HG02588 (cell line): ENCODE data around the gene TLDC2.

Experiments
- ATAC-seq: cut with Tn5 transposase; IDR thresholded peaks from one replicate; pipeline ENCODE4 v1.9.1; 2021; ENCODE audit warnings: mild to moderate bottlenecking, moderate library complexity; ENCODE audit not compliant: unreplicated experiment

Gene TLDC2

GRCh38 chr20:36849333-36850065 is 26.4 kb upstream of the TLDC2 start:
- no peak for ATAC-seq

GRCh38 chr20:36850759-36851158 is 25.2 kb upstream of the TLDC2 start:
- ATAC-seq, result no peak

- no peak for ATAC-seq
These were observed 24.4 kb upstream of the TLDC2 start for GRCh38 chr20:36851490-36851889.

GRCh38 chr20:36852187-36852586 is 23.8 kb upstream of the TLDC2 start:
- no peak for ATAC-seq

- no peak for ATAC-seq
These were observed 21.3 kb upstream of the TLDC2 start for GRCh38 chr20:36854348-36855240.

GRCh38 chr20:36855241-36855657 is 20.7 kb upstream of the TLDC2 start:
- no peak for ATAC-seq

- no peak for ATAC-seq
These were observed 19.7 kb upstream of the TLDC2 start for GRCh38 chr20:36856195-36856594.

GRCh38 chr20:36856691-36857635 is 19.0 kb upstream of the TLDC2 start:
- no peak for ATAC-seq

GRCh38 chr20:36859282-36859555 is 16.7 kb upstream of the TLDC2 start:
- no peak for ATAC-seq

- ATAC-seq, result no peak
These were observed 16.1 kb upstream of the TLDC2 start for GRCh38 chr20:36859700-36860330.

GRCh38 chr20:36860339-36860738 is 15.6 kb upstream of the TLDC2 start:
- ATAC-seq, result no peak

- ATAC-seq, result no peak
These were observed 14.9 kb upstream of the TLDC2 start for GRCh38 chr20:36860811-36861624.

GRCh38 chr20:36861625-36861874 is 14.4 kb upstream of the TLDC2 start:
- no peak for ATAC-seq

- ATAC-seq, result no peak
These were observed 13.8 kb upstream of the TLDC2 start for GRCh38 chr20:36861875-36862801.

GRCh38 chr20:36862857-36863668 is 12.9 kb upstream of the TLDC2 start:
- ATAC-seq, result peak; percentile 43

GRCh38 chr20:36865076-36865860 is 10.7 kb upstream of the TLDC2 start:
- no peak for ATAC-seq

GRCh38 chr20:36865861-36866149 is 10.1 kb upstream of the TLDC2 start:
- ATAC-seq, result no peak

- ATAC-seq, result no peak
These were observed 9.8 kb upstream of the TLDC2 start for GRCh38 chr20:36866164-36866563.
